Thoracic aorta (tissue), 2 donors: ENCODE measurements around the gene INSIG1. TPM values are rescaled to one million over a fixed set of nuclear protein-coding genes. Genes with fewer than 3 reads are reported as not detected.

Experiments
- ATAC-seq: fragments of 150-250 bp; one replicate; pipeline ENCODE4 v1.8.0; 2017; ENCODE audit warnings: low read depth; ENCODE audit not compliant: insufficient number of reproducible peaks, low FRiP score
- DNase-seq: peaks from one replicate; pipeline ENCODE4 v3.0.0-alpha.2; 2020; ENCODE audit warnings: low spot score
- H3K27ac ChIP-seq, 2 donors: fragments of 200-600 bp; sonication (generic); 1 replicate in 1 of 2; 2 replicates in 1 of 2; pipeline ENCODE4 v1.5.1; 2016; ENCODE audit warnings: mild to moderate bottlenecking in 2 of 2, moderate library complexity in 2 of 2
- H3K27me3 ChIP-seq: fragments of 200-600 bp; sonication (generic); replicated peaks from 2 replicates; pipeline ENCODE4 v1.6.0; 2016; ENCODE audit warnings: mild to moderate bottlenecking; ENCODE audit not compliant: insufficient read depth
- H3K36me3 ChIP-seq: fragments of 200-600 bp; sonication (generic); one replicate; pipeline ENCODE4 v1.5.1; 2016
- H3K4me1 ChIP-seq, 2 donors: fragments of 200-600 bp; sonication (generic); 1 replicate in 1 of 2; 2 replicates in 1 of 2; pipeline versions ENCODE4 v1.5.1 to v1.6.0; 2016; ENCODE audit warnings: low read depth in 2 of 2, mild to moderate bottlenecking in 1 of 2; ENCODE audit not compliant: control insufficient read depth in 1 of 2
- H3K4me3 ChIP-seq: fragments of 200-600 bp; sonication (generic); 2 replicates; pipeline ENCODE4 v1.5.1; 2016; ENCODE audit warnings: mild to moderate bottlenecking
- H3K9me3 ChIP-seq: fragments of 200-600 bp; sonication (generic); 2 replicates; pipeline ENCODE4 v1.5.1; 2016
- total RNA-seq, 2 donors: library from RNA; depleted of rRNA; stranded (reverse); fragments of >200 nt; gene quantifications; one replicate each; pipeline versions ENCODE4 v1.1.0 to v1.2.3, GENCODE V29; 2016
- TF ChIP-seq, protein P1 (sequence below): fragments of 200-600 bp; sonication (generic); IDR thresholded peaks from one replicate; pipeline ENCODE4 v1.5.1; 2019; ENCODE audit warnings: antibody characterized with exemption

Gene INSIG1
- total RNA-seq, 2 donors from 2014 or later, result 42.9 to 83.2 TPM

DNA sequence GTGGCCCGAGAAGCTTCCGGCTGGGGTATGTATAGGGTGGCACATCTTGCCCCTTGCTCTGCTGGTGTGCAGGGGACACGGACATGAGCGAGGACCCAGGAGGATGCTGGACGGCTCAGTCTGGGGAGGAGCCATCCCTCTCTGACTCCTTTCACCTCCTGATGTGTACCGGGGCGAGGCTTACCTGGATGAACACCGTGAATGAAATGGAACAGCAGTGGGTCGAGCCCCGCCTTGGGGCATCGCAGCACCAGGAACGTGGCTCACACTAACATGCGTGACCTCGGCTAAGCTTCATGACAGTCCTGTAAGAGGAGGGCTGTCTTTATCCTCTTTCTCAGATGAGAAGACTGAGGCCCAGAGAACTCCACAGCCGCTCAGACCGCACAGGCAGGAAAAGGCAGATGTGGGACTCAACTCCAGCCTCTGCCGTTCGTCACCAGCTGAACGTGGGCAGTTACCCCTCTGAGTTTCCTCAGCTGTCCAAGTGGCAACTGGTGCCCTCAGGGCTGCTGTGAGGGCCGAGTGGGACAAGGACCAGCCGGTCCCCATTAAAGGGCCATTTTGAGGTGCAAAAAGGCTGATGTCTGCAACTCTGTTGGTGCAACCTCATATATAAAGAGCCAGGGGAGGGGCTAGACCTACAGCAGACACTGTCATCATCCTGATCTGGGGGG, 54.5 kb downstream of the INSIG1 start:
- no peaks in the 10 kb centered on the region for H3K27me3 ChIP-seq
- TF ChIP-seq, protein P1, sequence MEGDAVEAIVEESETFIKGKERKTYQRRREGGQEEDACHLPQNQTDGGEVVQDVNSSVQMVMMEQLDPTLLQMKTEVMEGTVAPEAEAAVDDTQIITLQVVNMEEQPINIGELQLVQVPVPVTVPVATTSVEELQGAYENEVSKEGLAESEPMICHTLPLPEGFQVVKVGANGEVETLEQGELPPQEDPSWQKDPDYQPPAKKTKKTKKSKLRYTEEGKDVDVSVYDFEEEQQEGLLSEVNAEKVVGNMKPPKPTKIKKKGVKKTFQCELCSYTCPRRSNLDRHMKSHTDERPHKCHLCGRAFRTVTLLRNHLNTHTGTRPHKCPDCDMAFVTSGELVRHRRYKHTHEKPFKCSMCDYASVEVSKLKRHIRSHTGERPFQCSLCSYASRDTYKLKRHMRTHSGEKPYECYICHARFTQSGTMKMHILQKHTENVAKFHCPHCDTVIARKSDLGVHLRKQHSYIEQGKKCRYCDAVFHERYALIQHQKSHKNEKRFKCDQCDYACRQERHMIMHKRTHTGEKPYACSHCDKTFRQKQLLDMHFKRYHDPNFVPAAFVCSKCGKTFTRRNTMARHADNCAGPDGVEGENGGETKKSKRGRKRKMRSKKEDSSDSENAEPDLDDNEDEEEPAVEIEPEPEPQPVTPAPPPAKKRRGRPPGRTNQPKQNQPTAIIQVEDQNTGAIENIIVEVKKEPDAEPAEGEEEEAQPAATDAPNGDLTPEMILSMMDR, result no peak
- no peak overlapping the region for H3K27ac ChIP-seq
- no peaks in the 10 kb centered on the region for H3K36me3 ChIP-seq
- H3K9me3 ChIP-seq, result no peaks in the 10 kb centered on the region
- ATAC-seq (no peak), DNase-seq (no peak)
- H3K4me1 ChIP-seq, result no peaks in the 10 kb centered on the region
- H3K4me3 ChIP-seq, result no peak overlapping the region

GRCh38 chr7:155352753-155353115, 55.1 kb downstream of the INSIG1 start:
- ATAC-seq, result no peak
- no peak for DNase-seq
- H3K36me3 ChIP-seq, result no peaks in the 10 kb centered on the region
- H3K4me1 ChIP-seq, result no peaks in the 10 kb centered on the region
- no peaks in the 10 kb centered on the region for H3K27me3 ChIP-seq
- H3K4me3 ChIP-seq, result no peak overlapping the region
- H3K9me3 ChIP-seq, result no peaks in the 10 kb centered on the region
- TF ChIP-seq, protein P1, result no peak
- no peak overlapping the region for H3K27ac ChIP-seq

DNA sequence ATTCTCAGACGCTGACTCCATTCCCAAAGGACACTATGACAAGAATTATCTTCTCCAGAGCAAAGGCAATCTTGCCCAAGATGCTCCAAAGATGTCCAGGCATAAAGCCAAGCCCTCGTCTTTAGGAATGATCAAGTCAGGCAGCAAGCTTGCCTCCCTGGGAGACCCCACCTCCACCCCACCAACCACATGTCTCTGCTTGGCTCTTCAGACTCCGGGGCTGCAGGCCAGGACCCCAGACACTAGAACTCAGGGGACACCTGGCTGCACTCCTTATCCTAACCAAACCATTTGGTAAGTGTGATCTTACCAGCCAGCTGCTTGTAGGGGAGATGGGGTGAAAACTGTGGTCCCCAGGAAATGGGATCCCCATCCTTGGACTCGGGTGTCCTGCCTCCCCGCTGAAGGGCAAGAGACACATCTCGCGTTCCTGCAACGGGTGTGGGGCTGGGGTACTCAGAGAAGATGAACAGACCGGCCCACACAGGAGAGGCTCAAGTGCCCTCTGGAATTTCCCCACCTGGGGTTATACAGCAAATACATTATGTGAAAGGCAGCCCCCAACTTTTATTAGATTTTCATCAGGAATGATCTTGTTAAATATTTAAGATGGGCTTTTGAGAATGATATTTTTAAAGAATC, 55.7 kb downstream of the INSIG1 start:
- no peak for ATAC-seq
- Histone ChIP-seq H3K4me3 (no peak overlapping the region), H3K27ac (no peak overlapping the region), H3K36me3 (no peaks in the 10 kb centered on the region), H3K27me3 (no peaks in the 10 kb centered on the region), H3K9me3 (no peaks in the 10 kb centered on the region), H3K4me1 (no peaks in the 10 kb centered on the region)
- TF ChIP-seq, protein P1, result no peak
- no peak for DNase-seq

DNA sequence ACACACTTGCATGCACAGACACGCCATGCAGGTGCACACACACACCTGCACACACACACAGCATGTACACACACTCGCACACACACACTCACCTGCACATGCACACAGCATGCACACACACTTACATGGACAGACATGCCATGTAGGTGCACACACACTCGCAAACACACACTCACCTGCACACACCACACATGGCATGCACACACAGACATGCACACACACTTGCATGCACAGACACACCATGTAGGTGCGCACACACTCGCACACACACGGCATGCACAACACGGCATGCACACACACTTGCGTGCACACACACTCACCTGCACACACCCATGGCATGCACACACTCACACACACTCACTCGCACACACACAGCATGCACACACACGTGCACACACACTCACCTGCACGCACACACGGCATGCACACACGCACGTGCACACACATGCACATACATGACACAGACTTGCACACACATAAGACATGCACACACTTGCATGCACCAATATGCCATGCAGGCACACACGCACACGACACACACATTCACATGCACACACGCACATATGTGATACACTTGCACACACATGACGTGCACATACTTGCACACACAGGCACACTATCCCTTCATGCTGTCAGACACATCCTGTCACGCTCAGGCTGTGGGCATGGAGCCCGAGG, 56.8 kb downstream of the INSIG1 start:
- Histone ChIP-seq H3K27me3 (no peaks in the 10 kb centered on the region), H3K36me3 (no peaks in the 10 kb centered on the region), H3K4me3 (no peak overlapping the region), H3K4me1 (no peaks in the 10 kb centered on the region), H3K9me3 (no peaks in the 10 kb centered on the region), H3K27ac (no peak overlapping the region)
- DNase-seq (no peak), ATAC-seq (no peak)
- TF ChIP-seq, protein P1, result no peak

DNA sequence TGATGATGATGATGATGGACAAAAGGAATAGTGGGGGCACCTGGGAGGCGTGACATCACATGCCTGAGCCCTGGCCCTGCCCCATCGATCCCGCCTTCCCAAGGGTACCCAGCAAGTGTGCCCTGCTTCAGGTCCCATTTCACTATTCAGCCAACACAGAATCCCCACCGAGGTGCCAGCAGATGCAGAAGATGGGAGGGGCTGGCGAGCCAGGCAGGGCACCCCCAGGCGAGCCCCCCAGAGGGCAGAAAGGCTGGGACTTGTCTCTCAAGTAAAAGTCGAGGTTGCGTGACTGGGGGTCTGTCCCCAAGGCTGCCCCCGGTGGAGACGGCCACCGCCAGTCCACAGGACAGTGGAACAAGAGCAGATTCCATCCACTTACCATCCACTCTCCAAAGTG, 57.5 kb downstream of the INSIG1 start:
- ATAC-seq, result no peak
- Histone ChIP-seq H3K4me1 (no peaks in the 10 kb centered on the region), H3K36me3 (no peaks in the 10 kb centered on the region), H3K27ac (no peak overlapping the region), H3K9me3 (no peaks in the 10 kb centered on the region), H3K27me3 (no peaks in the 10 kb centered on the region), H3K4me3 (no peak overlapping the region)
- TF ChIP-seq, protein P1, result no peak
- no peak for DNase-seq
